ENCODE results near the gene SLC2A11. TPM values are rescaled to one million over a fixed set of nuclear protein-coding genes. Genes with fewer than 3 reads are reported as not detected.

The SLC2A11 gene
- total and polyA plus RNA-seq, 2 donors (not counting 1 experiment from before 2014, with no cell fraction given), result 3.9 to 14.9 TPM

DNA sequence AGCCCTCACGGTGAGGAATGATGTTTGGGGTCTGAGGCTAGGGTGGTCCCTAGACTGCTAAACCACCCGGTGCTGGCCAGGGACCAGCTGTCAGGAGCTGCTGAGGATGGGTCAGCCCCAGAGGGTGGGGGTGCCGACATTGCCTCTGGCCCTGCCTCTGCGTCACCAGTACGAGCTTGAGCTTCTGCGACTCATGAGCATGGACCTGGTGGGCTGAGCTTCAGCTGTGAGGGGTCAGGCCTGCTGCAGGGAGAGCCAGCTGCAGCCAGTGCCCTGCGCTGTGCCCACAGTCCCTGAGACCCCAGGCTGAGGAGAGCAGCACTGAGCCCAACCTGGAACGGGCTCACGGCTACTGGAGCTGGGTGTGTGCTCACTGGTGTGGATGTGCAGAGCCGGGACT, 25.9 kb upstream of the SLC2A11 start:
- H3K79me2 ChIP-seq (ENCODE audit: control insufficient read depth, insufficient read depth, low read length), result peaks cover 8% of the 10 kb centered on the region
- H3K4me2 ChIP-seq (ENCODE audit: extremely low read depth, insufficient read depth, low read length), result no peak overlapping the region
- H4K20me1 ChIP-seq (ENCODE audit: control insufficient read depth, extremely low read depth, insufficient read depth, low read length), result no peaks in the 10 kb centered on the region
- H3K4me3 ChIP-seq (replicated peaks in 1 of 4; ENCODE audit: control extremely low read depth in 1 of 4, insufficient read depth in 1 of 4, low read depth in 3 of 4, low read length in 4 of 4), result no peak overlapping the region
- no peak for DNase-seq (ENCODE audit: low read depth in 2 of 2)
- no peak overlapping the region for H3K27ac ChIP-seq (ENCODE audit: insufficient read depth, low read length)
- peaks cover 28% of the 10 kb centered on the region for H3K36me3 ChIP-seq (ENCODE audit: control insufficient read depth, insufficient read depth, low read length)
- H3K4me1 ChIP-seq (ENCODE audit: control insufficient read depth, extremely low read depth, insufficient read depth, low read length), result peaks cover 2% of the 10 kb centered on the region
- no peak for TF ChIP-seq EZH2 (IDR thresholded peaks at IDR 0.05; ENCODE audit: low read length, missing control alignments)
- TF ChIP-seq, protein P1, sequence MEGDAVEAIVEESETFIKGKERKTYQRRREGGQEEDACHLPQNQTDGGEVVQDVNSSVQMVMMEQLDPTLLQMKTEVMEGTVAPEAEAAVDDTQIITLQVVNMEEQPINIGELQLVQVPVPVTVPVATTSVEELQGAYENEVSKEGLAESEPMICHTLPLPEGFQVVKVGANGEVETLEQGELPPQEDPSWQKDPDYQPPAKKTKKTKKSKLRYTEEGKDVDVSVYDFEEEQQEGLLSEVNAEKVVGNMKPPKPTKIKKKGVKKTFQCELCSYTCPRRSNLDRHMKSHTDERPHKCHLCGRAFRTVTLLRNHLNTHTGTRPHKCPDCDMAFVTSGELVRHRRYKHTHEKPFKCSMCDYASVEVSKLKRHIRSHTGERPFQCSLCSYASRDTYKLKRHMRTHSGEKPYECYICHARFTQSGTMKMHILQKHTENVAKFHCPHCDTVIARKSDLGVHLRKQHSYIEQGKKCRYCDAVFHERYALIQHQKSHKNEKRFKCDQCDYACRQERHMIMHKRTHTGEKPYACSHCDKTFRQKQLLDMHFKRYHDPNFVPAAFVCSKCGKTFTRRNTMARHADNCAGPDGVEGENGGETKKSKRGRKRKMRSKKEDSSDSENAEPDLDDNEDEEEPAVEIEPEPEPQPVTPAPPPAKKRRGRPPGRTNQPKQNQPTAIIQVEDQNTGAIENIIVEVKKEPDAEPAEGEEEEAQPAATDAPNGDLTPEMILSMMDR (conservative IDR thresholded peaks at IDR 0.05 in 1 of 2, IDR thresholded peaks at IDR 0.05 in 1 of 2; ENCODE audit: low read depth in 1 of 2, low read length in 2 of 2), result no peak
- no peaks in the 10 kb centered on the region for H3K9me3 ChIP-seq (ENCODE audit: control insufficient read depth, insufficient read depth, low read depth, low read length)
- H3K27me3 ChIP-seq (ENCODE audit: control insufficient read depth, insufficient read depth, low read length), result no peaks in the 10 kb centered on the region
- H3K9ac ChIP-seq (ENCODE audit: insufficient read depth, low read length), result no peak overlapping the region
- H2AFZ ChIP-seq (ENCODE audit: low read length), result no peak overlapping the region

DNA sequence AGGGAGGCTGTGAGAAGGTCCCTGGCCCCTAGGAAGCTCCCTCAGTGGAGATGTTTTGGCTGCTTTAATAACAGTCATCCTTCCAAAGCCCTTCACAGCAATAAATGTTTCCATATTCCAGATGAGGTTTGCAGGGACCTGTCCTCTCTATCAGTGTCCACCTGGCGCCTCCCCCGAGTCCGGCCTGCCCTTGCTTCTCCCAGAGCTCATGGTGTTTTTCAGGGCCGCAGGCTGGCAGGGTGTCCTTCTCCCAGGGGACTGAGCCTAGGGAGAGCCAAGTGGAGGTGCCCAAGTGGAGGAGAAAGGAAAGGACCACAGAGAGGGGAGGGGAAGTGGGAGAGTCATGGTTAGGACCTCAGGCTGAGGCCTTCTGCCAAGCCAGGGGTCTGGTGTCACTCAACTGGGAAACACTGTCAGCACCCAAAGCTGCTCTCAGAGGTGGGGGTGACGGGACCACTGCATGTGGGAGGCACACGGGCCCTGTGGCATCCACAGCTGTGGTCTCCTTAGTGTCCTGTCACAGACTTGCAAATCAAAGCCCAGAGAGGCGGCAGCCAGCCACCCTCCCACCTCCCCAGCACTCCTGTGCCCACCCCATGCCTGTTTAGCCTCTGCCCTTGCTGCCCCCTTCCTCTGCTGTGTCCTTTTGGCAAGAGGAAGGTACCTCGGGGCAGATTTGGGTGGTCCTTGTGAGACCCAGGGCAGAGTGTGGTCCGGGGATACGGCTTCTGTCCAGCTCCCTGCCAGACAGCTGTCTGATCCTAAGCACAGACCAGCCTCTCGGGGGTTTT, 25.3 kb upstream of the SLC2A11 start:
- Histone ChIP-seq H3K9me3 (ENCODE audit: control insufficient read depth, insufficient read depth, low read depth, low read length) (no peaks in the 10 kb centered on the region), H3K27ac (ENCODE audit: insufficient read depth, low read length) (no peak overlapping the region), H3K79me2 (ENCODE audit: control insufficient read depth, insufficient read depth, low read length) (peaks cover 8% of the 10 kb centered on the region), H3K4me3 (replicated peaks in 1 of 4; ENCODE audit: control extremely low read depth in 1 of 4, insufficient read depth in 1 of 4, low read depth in 3 of 4, low read length in 4 of 4) (no peak overlapping the region), H3K4me2 (ENCODE audit: extremely low read depth, insufficient read depth, low read length) (no peak overlapping the region), H3K27me3 (ENCODE audit: control insufficient read depth, insufficient read depth, low read length) (no peaks in the 10 kb centered on the region), H4K20me1 (ENCODE audit: control insufficient read depth, extremely low read depth, insufficient read depth, low read length) (no peaks in the 10 kb centered on the region), H2AFZ (ENCODE audit: low read length) (no peak overlapping the region), H3K36me3 (ENCODE audit: control insufficient read depth, insufficient read depth, low read length) (peaks cover 25% of the 10 kb centered on the region), H3K4me1 (ENCODE audit: control insufficient read depth, extremely low read depth, insufficient read depth, low read length) (no peaks in the 10 kb centered on the region), H3K9ac (ENCODE audit: insufficient read depth, low read length) (no peak overlapping the region)
- DNase-seq (ENCODE audit: low read depth in 2 of 2), result no peak
- TF ChIP-seq, protein P1 (conservative IDR thresholded peaks at IDR 0.05 in 1 of 2, IDR thresholded peaks at IDR 0.05 in 1 of 2; ENCODE audit: low read depth in 1 of 2, low read length in 2 of 2), result no peak
- TF ChIP-seq EZH2 (IDR thresholded peaks at IDR 0.05; ENCODE audit: low read length, missing control alignments), result no peak

DNA sequence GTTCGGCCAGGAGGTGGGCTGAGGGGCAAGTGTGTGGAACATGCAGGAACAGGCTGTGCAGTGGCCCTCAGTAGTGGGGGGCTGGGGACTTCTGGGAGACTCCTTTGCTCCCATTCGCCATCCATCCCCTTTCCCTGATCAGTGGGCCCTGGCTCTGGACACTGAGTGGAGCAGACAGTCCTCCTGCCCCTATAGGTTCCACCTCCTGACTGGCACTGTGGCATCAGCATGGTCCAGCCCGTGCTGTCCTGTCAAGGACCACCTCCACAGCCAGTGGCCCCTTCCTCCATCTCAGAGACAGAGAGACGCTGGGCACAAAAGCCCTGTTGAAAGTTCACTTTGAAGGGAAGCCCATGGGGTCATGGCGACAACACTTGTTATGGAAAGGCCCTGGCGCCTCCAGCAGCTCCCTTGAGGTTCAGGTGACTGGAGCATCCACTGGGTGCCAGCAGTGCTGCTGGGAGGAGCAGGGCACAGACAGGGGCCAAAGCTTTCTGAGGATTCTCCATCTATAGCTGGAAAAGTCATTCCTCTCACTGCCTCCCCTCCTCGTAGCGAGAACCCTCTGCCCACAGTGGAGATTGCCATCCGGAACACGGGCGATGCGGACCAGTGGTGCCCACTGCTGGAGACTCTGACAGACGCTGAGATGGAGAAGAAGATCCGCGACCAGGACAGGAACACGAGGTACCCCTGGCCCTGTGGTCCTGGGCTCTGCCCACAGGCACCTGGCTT, 24.5 kb upstream of the SLC2A11 start:
- Histone ChIP-seq H3K27me3 (ENCODE audit: control insufficient read depth, insufficient read depth, low read length) (no peaks in the 10 kb centered on the region), H3K9ac (ENCODE audit: insufficient read depth, low read length) (no peak overlapping the region), H3K36me3 (ENCODE audit: control insufficient read depth, insufficient read depth, low read length) (peaks cover 22% of the 10 kb centered on the region), H3K27ac (ENCODE audit: insufficient read depth, low read length) (no peak overlapping the region), H3K4me2 (ENCODE audit: extremely low read depth, insufficient read depth, low read length) (no peak overlapping the region), H2AFZ (ENCODE audit: low read length) (no peak overlapping the region), H3K79me2 (ENCODE audit: control insufficient read depth, insufficient read depth, low read length) (peaks cover 8% of the 10 kb centered on the region), H3K9me3 (ENCODE audit: control insufficient read depth, insufficient read depth, low read depth, low read length) (no peaks in the 10 kb centered on the region), H4K20me1 (ENCODE audit: control insufficient read depth, extremely low read depth, insufficient read depth, low read length) (no peaks in the 10 kb centered on the region), H3K4me3 (replicated peaks in 1 of 4; ENCODE audit: control extremely low read depth in 1 of 4, insufficient read depth in 1 of 4, low read depth in 3 of 4, low read length in 4 of 4) (no peak overlapping the region), H3K4me1 (ENCODE audit: control insufficient read depth, extremely low read depth, insufficient read depth, low read length) (no peaks in the 10 kb centered on the region)
- TF ChIP-seq, protein P1 (conservative IDR thresholded peaks at IDR 0.05 in 1 of 2, IDR thresholded peaks at IDR 0.05 in 1 of 2; ENCODE audit: low read depth in 1 of 2, low read length in 2 of 2), result no peak
- no peak for TF ChIP-seq EZH2 (IDR thresholded peaks at IDR 0.05; ENCODE audit: low read length, missing control alignments)
- DNase-seq (ENCODE audit: low read depth in 2 of 2), result no peak
